Uterus (tissue), 2 donors: Measurements from ENCODE around the gene KCND2.

Experiments used
- CTCF ChIP-seq, 4 experiments: fragments of 200-600 bp in 2 of 4; fragments of 450-650 bp in 2 of 4; sonication (generic) in 2 of 4; IDR thresholded peaks; one replicate each; pipeline ENCODE4 v1.5.1; 2016 to 2019; ENCODE audit warnings: antibody characterized with exemption in 4 of 4, mild to moderate bottlenecking in 2 of 4, moderate library complexity in 1 of 4
- POLR2A ChIP-seq, 2 donors: fragments of 450-650 bp; IDR thresholded peaks; one replicate each; pipeline ENCODE4 v1.6.1; 2016; ENCODE audit warnings: antibody characterized with exemption in 2 of 2, mild to moderate bottlenecking in 1 of 2, moderate library complexity in 1 of 2

- TF ChIP-seq POLR2A (IDR thresholded peaks at IDR 0.05) (no peak), CTCF (IDR thresholded peaks at IDR 0.05) (no peak)
Observed at GRCh38 chr7:120227255-120227654, 45.7 kb upstream of the KCND2 start.
